T-helper 22 cell (primary cell): ENCODE measurements around the gene ERCC6L2.

ENCODE experiments used
- DNase-seq: peaks from one replicate; pipeline ENCODE4 v3.0.0-alpha.2; 2020; ENCODE audit warnings: low read depth

ERCC6L2 gene

GRCh38 chr9:95980262-95981125, 105.0 kb downstream of the ERCC6L2 start:
- DNase-seq = no peak

- DNase-seq = no peak
Measured at GRCh38 chr9:95981761-95982390, 106.4 kb downstream of the ERCC6L2 start.

GRCh38 chr9:95985440-95986055, 110.1 kb downstream of the ERCC6L2 start:
- DNase-seq = no peak

GRCh38 chr9:95989297-95989696, 113.8 kb downstream of the ERCC6L2 start:
- DNase-seq = no peak

- no peak for DNase-seq
Measured at GRCh38 chr9:95991326-95991725, 115.8 kb downstream of the ERCC6L2 start.

GRCh38 chr9:95992536-95992935, 117.0 kb downstream of the ERCC6L2 start:
- no peak for DNase-seq

GRCh38 chr9:95993337-95993736, 117.8 kb downstream of the ERCC6L2 start:
- no peak for DNase-seq

- no peak for DNase-seq
Measured at GRCh38 chr9:95999390-95999789, 123.9 kb downstream of the ERCC6L2 start.

GRCh38 chr9:96004379-96004778, 128.9 kb downstream of the ERCC6L2 start:
- no peak for DNase-seq

- no peak for DNase-seq
Measured at GRCh38 chr9:96006296-96006879, 130.9 kb downstream of the ERCC6L2 start.

GRCh38 chr9:96006961-96007360, 131.5 kb downstream of the ERCC6L2 start:
- DNase-seq = no peak

- no peak for DNase-seq
Measured at GRCh38 chr9:96008502-96009222, 133.2 kb downstream of the ERCC6L2 start.

GRCh38 chr9:96009223-96009602, 133.7 kb downstream of the ERCC6L2 start:
- DNase-seq = no peak

- no peak for DNase-seq
Measured at GRCh38 chr9:96009690-96010472, 134.4 kb downstream of the ERCC6L2 start.

- DNase-seq = peak; percentile 32
Measured at GRCh38 chr9:96014078-96014477, 138.6 kb downstream of the ERCC6L2 start.

- no peak for DNase-seq
Measured at GRCh38 chr9:96015876-96016686, 140.6 kb downstream of the ERCC6L2 start.
